GM10248 (cell line): ENCODE results near the gene RPN2.

Source experiments
- CTCF ChIA-PET: fragments of 300-600 bp; sonication (Branson Sonifier 250); formaldehyde crosslinking; extraction: SDS; loops from one replicate; lab custom pipeline; 2021; ENCODE audit warnings: antibody characterized with exemption; lab: Yijun Ruan, JAX
- POLR2A ChIA-PET: fragments of 350-650 bp; sonication (Branson Sonifier 250); formaldehyde crosslinking; extraction: SDS; loops from one replicate; lab custom pipeline; 2020; ENCODE audit warnings: antibody characterized with exemption; lab: Yijun Ruan, JAX
- DNase-seq: peaks from one replicate; pipeline ENCODE4 v3.0.0; 2012; ENCODE audit errors: extremely low spot score
- CTCF ChIP-seq: IDR thresholded peaks from 2 replicates; pipeline ENCODE4 v1.5.1; 2012; ENCODE audit warnings: mild to moderate bottlenecking, low read depth; ENCODE audit errors: extremely low read depth, missing control alignments, control extremely low read depth

Gene RPN2

DNA sequence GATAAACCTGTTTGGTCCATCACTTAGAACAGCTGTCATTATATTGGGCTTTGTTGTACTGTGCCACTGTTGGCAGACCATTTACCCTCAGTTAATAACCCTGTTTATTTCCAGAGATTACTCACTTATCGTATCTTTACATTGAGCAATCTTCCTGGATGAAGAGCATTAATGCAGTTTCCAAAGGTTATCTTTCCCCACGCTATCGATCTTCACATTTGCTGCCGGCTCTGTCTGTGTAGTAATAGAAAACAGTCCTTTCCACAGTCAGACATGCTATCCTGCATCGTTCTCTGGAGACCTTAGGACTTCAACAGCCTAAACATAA is 55.1 kb downstream of the RPN2 start:
- no peak for TF ChIP-seq CTCF
- ChIA-PET POLR2A (no interaction called here), CTCF (no interaction called here)
- DNase-seq = no peak

GRCh38 chr20:37235065-37235464 is 55.9 kb downstream of the RPN2 start:
- ChIA-PET POLR2A (no interaction called here), CTCF (no interaction called here)
- no peak for TF ChIP-seq CTCF
- no peak for DNase-seq

- TF ChIP-seq CTCF = no peak
- POLR2A ChIA-PET = no interaction called here
- no peak for DNase-seq
- CTCF ChIA-PET = interaction anchor here (0.9 to 1.7 kb wide), 6 partner anchors 9 to 204 kb away, joined by 3 to 6 read pairs (median 4); no protein-coding TSS in a partner anchor
Measured at GRCh38 chr20:37236462-37236861, 57.3 kb downstream of the RPN2 start.

DNA sequence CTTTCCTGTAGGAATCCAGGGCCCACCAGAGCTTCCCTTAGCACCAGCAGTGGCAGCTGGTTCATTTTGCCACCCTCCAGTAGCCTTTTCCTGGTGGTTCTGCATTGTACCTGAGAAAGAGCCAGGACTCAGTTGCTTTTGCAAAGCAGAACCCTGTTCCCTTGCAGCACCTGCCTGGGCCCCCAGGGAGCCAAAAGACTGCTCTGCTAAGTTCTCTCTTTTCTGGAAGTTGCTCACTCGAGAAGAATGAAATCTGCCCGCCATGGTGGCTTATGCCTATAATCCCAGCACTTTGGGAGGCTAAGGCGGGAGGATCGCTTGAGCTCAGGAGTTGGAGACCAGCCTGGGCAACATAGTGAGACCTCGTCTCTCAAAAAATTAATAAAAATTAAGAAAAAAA is 58.5 kb downstream of the RPN2 start:
- no peak for TF ChIP-seq CTCF
- ChIA-PET CTCF (interaction anchor here (0.7 to 1.7 kb wide), 3 partner anchors 11 to 32 kb away, joined by 3 to 6 read pairs (median 4); no protein-coding TSS in a partner anchor), POLR2A (no interaction called here)
- DNase-seq = no peak

GRCh38 chr20:37238426-37238825 is 59.3 kb downstream of the RPN2 start:
- DNase-seq = no peak
- CTCF ChIA-PET = interaction anchor here (1.2 kb wide), 1 partner anchor 25 kb away, joined by 3 read pairs; no protein-coding TSS in a partner anchor
- POLR2A ChIA-PET = no interaction called here
- no peak for TF ChIP-seq CTCF

GRCh38 chr20:37238935-37239451 is 59.9 kb downstream of the RPN2 start:
- CTCF ChIA-PET = interaction anchor here (0.9 kb wide), 1 partner anchor 296 kb away, joined by 3 read pairs; no protein-coding TSS in a partner anchor
- no peak for TF ChIP-seq CTCF
- DNase-seq = no peak
- POLR2A ChIA-PET = no interaction called here
